ENCODE measurements around the gene CACNA1A. TPM values are rescaled to one million over a fixed set of nuclear protein-coding genes. Genes with fewer than 3 reads are reported as not detected.
A peak's percentile ranks its signal among the peaks of the same experiment; 100 is the strongest.

The CACNA1A gene
- total and polyA plus RNA-seq, 2 of the 4 experiments (the other 2 are of a cell fraction), result 5.9 to 15.0 TPM

DNA sequence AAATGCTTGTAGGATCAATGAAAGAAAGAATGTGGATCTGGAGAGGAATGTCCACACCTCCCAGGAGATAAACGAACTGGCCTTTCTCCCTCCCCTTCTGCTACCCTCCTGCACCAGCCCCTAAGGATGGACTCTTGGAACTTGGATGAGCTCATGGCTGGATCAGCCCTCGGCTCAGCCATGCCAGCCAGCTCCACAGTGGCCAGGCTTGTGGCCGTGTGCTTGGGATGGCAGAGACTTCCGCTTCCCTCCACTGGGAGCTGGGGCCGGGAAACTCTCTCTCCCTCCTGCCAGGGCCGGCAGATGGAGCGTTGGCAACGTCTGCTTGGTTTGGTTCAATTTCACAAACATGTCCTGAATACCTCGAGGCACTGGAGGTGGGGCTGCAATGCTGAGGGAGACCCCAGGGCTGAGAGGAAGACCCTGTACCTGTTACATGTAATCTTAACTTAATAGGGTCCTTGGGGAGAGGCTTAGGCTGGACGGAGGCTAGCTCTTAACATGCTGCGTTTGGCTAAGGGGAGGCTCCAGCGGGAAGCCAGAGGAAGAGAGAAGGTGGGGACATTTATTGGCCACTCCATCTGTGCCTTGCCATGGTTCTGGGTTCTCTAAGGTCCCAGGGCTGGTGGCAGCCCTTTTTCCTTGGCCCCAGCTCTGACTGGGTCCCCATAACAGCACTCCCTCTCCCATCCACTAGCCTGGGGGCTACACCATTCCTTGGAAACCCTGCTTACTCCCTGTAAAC, 203.6 kb downstream of the CACNA1A start:
- Histone ChIP-seq H2AK9ac (replicated peaks; ENCODE audit: low read depth, low read length, poor library complexity) (no peak overlapping the region), H3K79me1 (ENCODE audit: low read depth in 1 of 2, low read length in 2 of 2) (no peaks in the 10 kb centered on the region), H4K5ac (ENCODE audit: low read depth, low read length) (no peak overlapping the region), H3K18ac (ENCODE audit: low read depth, low read length) (no peak overlapping the region), H3K36me3 (ENCODE audit: control insufficient read depth, insufficient read depth, low read length) (peaks cover 2% of the 10 kb centered on the region; the same call in 1 of the 2 replicates), H3K9me1 (ENCODE audit: insufficient read depth, low read length) (no peaks in the 10 kb centered on the region), H2BK5ac (ENCODE audit: low read depth, low read length, poor library complexity, severe bottlenecking) (no peak overlapping the region), H4K8ac (ENCODE audit: low read depth in 2 of 2, low read length in 2 of 2) (no peak overlapping the region), H3K56ac (ENCODE audit: extremely low read depth, insufficient read depth, low read length) (no peak overlapping the region), H3K27ac (ENCODE audit: insufficient read depth, low read length) (no peak overlapping the region), H4K91ac (ENCODE audit: insufficient read depth, low read depth, low read length) (no peak overlapping the region), H3K4me1 (ENCODE audit: control insufficient read depth, insufficient read depth, low read length) (no peaks in the 10 kb centered on the region), H4K20me1 (ENCODE audit: insufficient read depth, low read length) (no peaks in the 10 kb centered on the region), H3K9ac (ENCODE audit: low read depth, low read length) (no peak overlapping the region), H2BK20ac (ENCODE audit: low read depth, low read length) (no peak overlapping the region), H2BK120ac (ENCODE audit: low read depth, low read length) (no peak overlapping the region), H3K23ac (ENCODE audit: low read depth, low read length) (no peak overlapping the region), H3K27me3 (ENCODE audit: control insufficient read depth, insufficient read depth, low read length) (no peaks in the 10 kb centered on the region), H2AFZ (replicated peaks; ENCODE audit: low read length, poor library complexity) (no peak overlapping the region), H3K4me3 (ENCODE audit: insufficient read depth, low read depth, low read length) (no peak overlapping the region), H2BK15ac (ENCODE audit: low read depth, low read length) (no peak overlapping the region), H3K4ac (ENCODE audit: low read depth, low read length) (no peak overlapping the region), H3K14ac (replicated peaks; ENCODE audit: low read depth, low read length) (no peak overlapping the region), H3K4me2 (ENCODE audit: low read depth, low read length) (no peak overlapping the region), H3K9me3 (ENCODE audit: control insufficient read depth, insufficient read depth, low read length) (no peaks in the 10 kb centered on the region), H2AK5ac (ENCODE audit: low read depth, low read length) (no peak overlapping the region)
- TF ChIP-seq, protein P1, sequence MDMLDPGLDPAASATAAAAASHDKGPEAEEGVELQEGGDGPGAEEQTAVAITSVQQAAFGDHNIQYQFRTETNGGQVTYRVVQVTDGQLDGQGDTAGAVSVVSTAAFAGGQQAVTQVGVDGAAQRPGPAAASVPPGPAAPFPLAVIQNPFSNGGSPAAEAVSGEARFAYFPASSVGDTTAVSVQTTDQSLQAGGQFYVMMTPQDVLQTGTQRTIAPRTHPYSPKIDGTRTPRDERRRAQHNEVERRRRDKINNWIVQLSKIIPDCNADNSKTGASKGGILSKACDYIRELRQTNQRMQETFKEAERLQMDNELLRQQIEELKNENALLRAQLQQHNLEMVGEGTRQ (IDR thresholded peaks at IDR 0.05; ENCODE audit: low read depth, low read length), result no peak
- no peak for TF ChIP-seq CHD1 (IDR thresholded peaks at IDR 0.05; ENCODE audit: low read depth, low read length)
- no peak for TF ChIP-seq CEBPB (IDR thresholded peaks at IDR 0.05; ENCODE audit: low read depth, low read length)
- no peak for TF ChIP-seq SMC3 (IDR thresholded peaks at IDR 0.05; ENCODE audit: low read depth, low read length)
- TF ChIP-seq RFX5 (IDR thresholded peaks at IDR 0.05; ENCODE audit: low read depth, low read length), result no peak
- TF ChIP-seq RCOR1 (IDR thresholded peaks at IDR 0.05; ENCODE audit: insufficient replicate concordance, low read length), result no peak
- TF ChIP-seq MAFK (IDR thresholded peaks at IDR 0.05; ENCODE audit: low read depth, low read length), result no peak
- TF ChIP-seq FOS (IDR thresholded peaks at IDR 0.05; ENCODE audit: low read depth, low read length), result no peak
- no peak for TF ChIP-seq POLR2A (IDR thresholded peaks at IDR 0.05; ENCODE audit: low read depth, low read length)
- TF ChIP-seq NFE2L2 (IDR thresholded peaks at IDR 0.05; ENCODE audit: low read depth, low read length), result no peak
- ChIA-PET CTCF (interaction anchor here (0.5 kb wide), 1 partner anchor 67 kb away, joined by 3 read pairs; no protein-coding TSS in a partner anchor), POLR2A (ENCODE audit: unreplicated experiment) (no interaction called here)
- intact Hi-C loops (cut with micrococcal nuclease) (no loop called here), dilution Hi-C loops (cut with HindIII; ENCODE audit: low sequenced_read_pairs, unreplicated experiment) (no loop called here), in situ Hi-C loops (cut with MboI; ENCODE audit: low sequenced_read_pairs) (no loop called here)
- no TSS peak for BruUV-seq (replicated peaks)
- ATAC-seq (ENCODE audit: low read depth) (peak; percentile 60), DNase-seq (no peak)
- WGBS, 2 experiments (ENCODE audit: extremely low coverage in 2 of 2, insufficient read length in 1 of 2), result 27% methylated on average over 3 of the region's 12 CpGs; no CpG with 5 or more reads in 1 of the 2 experiments

Measured in IMR-90 (cell line).